LHCN-M2 (cell line): ENCODE measurements around the gene OR52R1. TPM values are rescaled to one million over a fixed set of nuclear protein-coding genes. Genes with fewer than 3 reads are reported as not detected.

Experiments used
- total RNA-seq: library from RNA; depleted of rRNA; stranded (reverse); fragments of >200 nt; gene quantifications from 2 replicates; pipeline ENCODE4 v1.2.3, GENCODE V29; 2014; rRNA removed

OR52R1 gene
- total RNA-seq, 1 experiment from 2014 or later, result not detected

Other genes starting within 250 kb of the OR52R1 start
- not detected in 2 replicates for gene OR52I2, start 222.6 kb downstream of the OR52R1 start, total RNA-seq
- gene OR52I1, start 210.3 kb downstream of the OR52R1 start, total RNA-seq, result not detected in 2 replicates
- gene TRIM68, start 196.1 kb downstream of the OR52R1 start, total RNA-seq, result 13.7 and 19.3 TPM in 2 replicates
- not detected in 2 replicates for gene OR51D1, start 166.9 kb downstream of the OR52R1 start, total RNA-seq
- gene OR51E1, start 160.4 kb downstream of the OR52R1 start, total RNA-seq, result not detected in 2 replicates
- not detected in 2 replicates for gene OR51E2, start 106.5 kb downstream of the OR52R1 start, total RNA-seq
- not detected in 2 replicates for gene MMP26, start 99.6 kb downstream of the OR52R1 start, total RNA-seq
- gene OR51F1, start 34.4 kb downstream of the OR52R1 start, total RNA-seq, result not detected in 2 replicates
- gene OR51F2, start 16.9 kb upstream of the OR52R1 start, total RNA-seq, result not detected in 2 replicates
- not detected in 2 replicates for gene OR51S1, start 44.8 kb upstream of the OR52R1 start, total RNA-seq
- gene OR51T1, start 77.5 kb upstream of the OR52R1 start, total RNA-seq, result not detected in 2 replicates
- not detected in 2 replicates for gene OR51A7, start 99.4 kb upstream of the OR52R1 start, total RNA-seq
- not detected in 2 replicates for gene OR51G2, start 115.0 kb upstream of the OR52R1 start, total RNA-seq
- not detected in 2 replicates for gene OR51G1, start 120.0 kb upstream of the OR52R1 start, total RNA-seq
- gene OR51A4, start 143.2 kb upstream of the OR52R1 start, total RNA-seq, result not detected in 2 replicates
- gene OR51A2, start 151.3 kb upstream of the OR52R1 start, total RNA-seq, result not detected in 2 replicates
- gene OR51L1, start 190.5 kb upstream of the OR52R1 start, total RNA-seq, result not detected in 2 replicates
- gene OR52J3, start 242.1 kb upstream of the OR52R1 start, total RNA-seq, result not detected in 2 replicates